ENCODE results near the gene DCUN1D2.
"Not testable (repeated sequence)": the region's sequence is repeated elsewhere in the genome, so short reads cannot be mapped to it uniquely, and the experiment has no call there.

The DCUN1D2 gene

DNA sequence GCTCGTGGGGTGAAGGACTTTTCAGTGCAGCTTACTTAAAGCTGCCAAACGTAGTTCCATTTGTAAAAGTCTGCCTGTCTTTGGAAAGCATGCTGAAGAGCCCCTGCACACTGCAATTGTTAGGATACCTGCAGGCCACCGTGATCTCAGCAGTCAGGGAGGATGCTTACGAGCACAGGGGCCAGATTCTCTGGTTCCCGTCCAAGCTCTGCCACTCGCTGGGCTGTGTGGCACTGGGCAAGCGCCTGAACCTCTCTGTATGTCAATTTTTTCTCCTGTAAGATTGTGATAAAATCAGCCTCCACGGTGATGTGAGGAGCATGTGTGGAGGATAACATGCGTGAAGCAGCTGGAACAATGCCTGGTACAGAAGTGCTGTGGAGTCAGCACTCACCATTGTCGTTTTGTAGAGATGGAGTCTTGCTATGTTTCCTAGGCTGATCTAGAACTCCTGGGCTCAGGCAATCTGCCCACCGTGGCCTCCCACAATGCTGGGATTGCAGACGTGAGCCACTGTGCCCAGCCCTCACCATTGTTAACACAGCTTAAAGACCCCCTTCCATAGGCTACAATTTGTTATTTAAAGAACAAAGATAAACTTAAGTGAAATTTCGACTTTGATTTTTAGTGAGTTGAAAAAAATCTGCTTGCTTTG, 40.7 kb downstream of the DCUN1D2 start:
- in situ Hi-C loops (cut with HindIII; ENCODE audit: low sequenced_read_pairs), result no loop called here

DNA sequence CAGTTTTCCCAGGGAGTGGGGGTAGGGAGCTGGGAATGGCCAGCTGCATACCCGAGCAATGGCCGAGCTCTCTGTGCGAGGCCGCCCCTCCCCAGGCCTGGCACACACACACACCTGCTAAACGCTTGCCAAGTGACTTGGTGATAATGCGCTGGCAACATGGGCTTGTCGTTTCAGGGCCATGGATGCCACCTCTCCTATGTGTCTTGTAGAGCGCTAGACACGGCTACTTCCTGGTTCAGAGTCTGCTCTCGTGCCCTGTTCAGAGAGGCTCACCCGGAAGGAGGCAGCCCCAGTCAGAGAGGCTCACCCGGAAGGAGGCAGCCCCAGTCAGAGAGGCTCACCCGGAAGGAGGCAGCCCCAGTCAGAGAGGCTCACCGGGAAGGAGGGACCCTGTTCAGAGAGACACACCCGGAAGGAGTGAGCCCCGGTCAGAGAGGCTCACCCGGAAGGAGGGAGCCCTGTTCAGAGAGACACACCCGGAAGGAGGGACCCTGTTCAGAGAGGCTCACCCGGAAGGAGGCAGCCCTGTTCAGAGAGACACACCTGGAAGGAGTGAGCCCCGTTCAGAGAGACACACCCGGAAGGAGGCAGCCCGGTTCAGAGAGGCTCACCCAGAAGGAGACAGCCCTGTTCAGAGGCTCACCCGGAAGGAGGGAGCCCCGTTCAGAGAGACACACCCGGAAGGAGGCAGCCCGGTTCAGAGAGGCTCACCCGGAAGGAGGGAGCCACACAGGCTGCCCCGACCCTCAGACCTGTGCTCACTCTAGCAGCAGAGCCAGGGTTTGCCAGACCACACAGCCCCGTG, 41.4 kb downstream of the DCUN1D2 start:
- in situ Hi-C loops (cut with HindIII; ENCODE audit: low sequenced_read_pairs), result no loop called here

DNA sequence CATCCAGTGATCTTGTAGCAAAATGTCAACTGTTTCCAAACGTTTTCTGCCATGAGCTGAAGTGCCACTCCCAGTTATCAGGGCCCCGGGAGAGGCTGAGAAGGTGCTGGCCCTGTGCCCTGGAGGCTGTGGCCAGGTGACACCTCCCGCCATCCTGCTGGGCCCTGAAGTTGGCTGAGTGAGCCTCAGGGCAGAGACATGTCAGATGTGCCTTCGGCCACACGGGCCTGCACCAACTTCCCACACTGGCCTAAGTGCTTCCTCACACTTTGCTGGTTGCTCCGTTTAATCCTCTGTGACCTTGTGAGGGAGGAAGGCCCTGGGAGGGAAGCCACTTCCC, 42.0 kb downstream of the DCUN1D2 start:
- in situ Hi-C loops (cut with HindIII; ENCODE audit: low sequenced_read_pairs), result no loop called here

DNA sequence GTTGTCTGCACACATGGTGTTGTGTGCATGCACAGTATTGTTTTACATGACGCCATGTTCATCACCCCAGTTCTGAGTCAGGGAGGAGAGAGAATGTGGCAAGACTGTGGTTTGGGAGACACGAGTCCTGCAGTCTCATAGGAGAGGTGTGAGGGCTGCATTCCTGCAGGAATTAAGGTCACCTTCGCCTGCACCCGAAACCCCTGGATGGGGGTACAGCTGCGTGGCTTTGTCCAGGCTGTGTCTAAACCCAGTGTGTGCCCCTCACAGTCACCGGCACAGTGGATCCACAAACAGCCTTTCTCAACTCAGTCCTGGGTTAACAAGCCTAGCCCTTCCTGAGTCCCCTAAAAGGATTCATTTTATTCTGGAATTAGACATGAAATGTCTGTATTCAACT, 42.9 kb downstream of the DCUN1D2 start:
- in situ Hi-C loops (cut with HindIII; ENCODE audit: low sequenced_read_pairs), result no loop called here

DNA sequence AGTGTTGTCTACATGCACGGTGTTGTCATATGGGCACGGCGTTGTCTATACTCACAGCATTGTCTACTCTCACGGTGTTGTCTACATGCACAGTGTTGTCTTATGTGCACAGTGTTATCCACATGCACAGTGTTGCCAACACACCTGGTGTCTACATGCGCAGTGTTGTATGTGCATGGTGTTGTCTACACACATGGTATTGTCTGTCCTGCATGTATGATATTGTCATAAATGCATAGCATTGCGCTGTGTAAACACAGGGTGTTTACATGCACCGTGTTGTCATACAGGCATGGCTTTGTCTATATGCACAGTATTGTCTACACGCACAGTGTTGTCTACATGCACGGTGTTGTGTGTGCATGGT, 44.0 kb downstream of the DCUN1D2 start:
- in situ Hi-C loops (cut with HindIII; ENCODE audit: low sequenced_read_pairs), result no loop called here

DNA sequence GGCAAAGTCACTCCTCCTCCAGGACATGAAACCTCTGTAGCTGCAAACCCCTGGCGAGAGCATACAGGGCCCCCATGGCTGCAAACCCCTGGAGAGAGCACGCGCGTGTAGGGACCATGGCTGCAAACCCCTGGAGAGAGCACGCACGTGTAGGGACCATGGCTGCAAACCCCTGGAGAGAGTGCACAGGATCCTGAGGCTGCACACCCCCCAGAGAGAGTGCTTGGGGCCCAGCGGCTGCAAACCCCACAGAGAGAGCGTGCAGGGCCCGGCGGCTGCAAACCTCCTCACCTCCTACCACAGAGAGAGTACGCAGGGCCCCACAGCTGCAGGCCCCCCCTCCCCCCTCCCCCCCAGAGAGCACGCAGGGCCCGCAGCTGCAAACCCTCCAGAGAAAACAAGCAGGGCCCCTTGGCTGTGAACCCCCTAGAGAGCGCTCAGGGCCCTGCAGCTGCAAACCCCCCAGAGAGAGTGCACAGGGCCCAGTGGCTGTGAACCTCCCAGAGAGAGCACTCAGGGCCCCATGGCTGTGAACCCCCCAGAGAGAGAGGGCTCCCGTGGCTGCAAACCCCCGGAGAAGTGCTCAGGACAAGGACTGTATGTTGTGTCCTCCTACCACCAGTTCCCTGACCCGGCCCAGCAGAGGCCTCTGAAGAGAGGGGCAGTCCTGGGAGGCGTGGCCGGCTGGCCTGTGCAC, 44.6 kb downstream of the DCUN1D2 start:
- in situ Hi-C loops (cut with HindIII; ENCODE audit: low sequenced_read_pairs), result no loop called here

DNA sequence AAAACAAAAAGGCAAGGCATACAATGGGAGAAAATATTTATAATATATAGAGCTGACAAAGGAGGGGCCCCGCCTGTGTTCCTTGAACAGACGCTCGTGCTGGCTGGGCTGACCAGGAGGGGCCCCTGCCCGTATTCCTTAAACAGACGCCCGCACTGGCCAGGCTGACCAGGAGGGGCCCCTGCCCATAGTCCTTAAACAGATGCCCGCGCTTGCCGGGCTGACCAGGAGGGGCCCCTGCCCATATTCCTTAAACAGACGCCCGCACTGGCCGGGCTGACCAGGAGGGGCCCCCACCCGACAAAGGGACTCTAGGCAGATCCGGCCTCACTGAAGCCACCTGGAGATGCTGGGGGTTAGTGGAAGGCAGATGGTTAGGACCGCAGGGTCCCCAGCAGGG, 46.5 kb downstream of the DCUN1D2 start:
- in situ Hi-C loops (cut with HindIII; ENCODE audit: low sequenced_read_pairs), result no loop called here

DNA sequence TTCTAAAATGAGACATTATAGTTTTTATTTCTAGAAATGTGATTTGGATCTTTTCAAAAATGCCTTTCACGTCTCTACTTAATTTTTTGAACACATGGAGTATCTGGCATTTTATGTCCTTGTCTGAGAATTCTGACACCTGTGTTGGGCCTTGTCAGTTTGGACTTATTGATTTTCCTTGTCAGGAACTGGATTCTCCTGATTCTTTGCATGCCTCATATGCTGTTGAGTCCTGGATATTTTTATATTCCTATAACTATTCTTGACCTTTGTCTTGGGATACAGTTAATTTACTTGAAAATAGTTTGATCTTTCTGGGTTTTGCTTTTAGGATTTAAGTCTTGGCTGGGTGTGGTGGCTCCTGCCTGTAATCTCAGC, 47.5 kb downstream of the DCUN1D2 start:
- in situ Hi-C loops (cut with HindIII; ENCODE audit: low sequenced_read_pairs), result no loop called here

DNA sequence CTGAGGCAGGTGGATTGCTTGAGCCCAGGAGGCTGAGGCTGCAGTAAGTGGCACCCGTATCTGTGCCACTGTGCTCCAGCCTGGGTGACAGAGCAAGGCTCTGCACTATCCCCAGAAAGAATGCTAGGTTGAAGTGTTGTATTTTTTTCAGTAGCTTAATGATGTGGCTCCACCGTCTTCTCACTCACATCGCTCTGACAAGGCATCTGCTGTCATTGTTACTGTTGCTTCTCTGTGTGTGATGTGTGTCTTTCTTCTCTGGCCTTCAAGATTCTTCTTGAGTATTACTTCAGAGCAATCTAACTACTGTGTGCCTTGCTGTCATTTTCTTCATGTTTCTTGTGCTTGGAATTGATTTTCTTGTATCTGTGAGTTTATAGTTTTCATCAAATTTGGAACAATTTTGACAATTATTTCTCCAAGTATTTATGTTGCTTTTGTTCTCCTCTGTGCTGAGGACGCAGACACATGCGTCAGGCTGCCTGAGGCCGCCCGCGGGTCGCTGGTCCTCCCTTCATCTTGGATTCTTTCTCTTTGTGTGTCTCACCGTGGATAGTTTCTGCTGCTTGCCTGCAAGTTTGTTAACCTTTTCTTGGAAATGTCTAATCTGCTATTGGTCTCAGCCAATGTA, 48.0 kb downstream of the DCUN1D2 start:
- in situ Hi-C loops (cut with HindIII; ENCODE audit: low sequenced_read_pairs), result no loop called here

DNA sequence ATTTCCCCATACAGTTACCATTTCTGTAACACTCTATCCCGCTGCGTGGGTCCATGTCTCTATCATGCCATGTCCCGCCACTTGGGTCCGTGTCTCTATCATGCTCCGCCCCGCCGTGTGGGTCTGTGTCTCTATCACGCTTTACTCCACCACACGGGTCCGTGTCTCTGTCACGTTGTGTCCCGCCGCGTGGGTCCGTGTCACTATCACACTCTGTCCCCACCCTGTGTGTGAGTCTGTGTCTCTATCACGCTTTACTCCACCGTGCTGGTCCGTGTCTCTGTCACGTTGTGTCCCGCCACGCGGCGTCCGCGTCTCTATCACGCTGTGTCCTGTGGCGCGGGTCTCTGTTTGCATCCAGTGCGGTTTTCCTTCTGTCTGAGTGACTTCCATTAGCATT, 48.9 kb downstream of the DCUN1D2 start:
- in situ Hi-C loops (cut with HindIII; ENCODE audit: low sequenced_read_pairs), result no loop called here

DNA sequence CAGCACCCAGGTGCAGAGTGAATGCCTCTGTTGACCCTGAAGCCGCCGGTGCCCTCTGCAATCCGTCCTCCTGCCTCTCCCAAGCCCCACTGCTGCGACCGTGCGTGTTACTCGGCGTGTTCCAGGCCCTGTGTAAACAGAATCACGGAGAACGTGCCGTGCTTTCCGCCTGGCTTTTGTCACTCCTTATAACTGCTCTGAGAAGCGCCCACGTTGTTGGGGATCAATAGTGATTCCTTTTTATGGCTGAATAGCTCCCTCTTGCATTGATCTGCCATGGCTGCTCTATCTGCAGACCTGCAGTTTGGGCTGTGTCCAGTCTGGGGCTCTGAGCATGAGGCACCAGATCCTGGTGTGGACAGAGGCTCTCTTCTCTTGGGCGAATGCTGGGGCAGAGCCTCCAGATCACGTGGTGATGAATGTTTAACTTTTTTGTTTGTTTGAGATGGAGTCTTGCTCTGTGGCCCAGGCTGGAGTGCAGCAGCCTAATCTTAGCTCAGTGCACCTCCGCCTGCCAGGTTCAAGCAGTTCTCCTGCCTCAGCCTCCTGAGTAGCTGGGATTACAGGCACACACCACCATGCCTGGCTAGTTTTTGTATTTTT, 53.0 kb downstream of the DCUN1D2 start:
- in situ Hi-C loops (cut with HindIII; ENCODE audit: low sequenced_read_pairs), result no loop called here

DNA sequence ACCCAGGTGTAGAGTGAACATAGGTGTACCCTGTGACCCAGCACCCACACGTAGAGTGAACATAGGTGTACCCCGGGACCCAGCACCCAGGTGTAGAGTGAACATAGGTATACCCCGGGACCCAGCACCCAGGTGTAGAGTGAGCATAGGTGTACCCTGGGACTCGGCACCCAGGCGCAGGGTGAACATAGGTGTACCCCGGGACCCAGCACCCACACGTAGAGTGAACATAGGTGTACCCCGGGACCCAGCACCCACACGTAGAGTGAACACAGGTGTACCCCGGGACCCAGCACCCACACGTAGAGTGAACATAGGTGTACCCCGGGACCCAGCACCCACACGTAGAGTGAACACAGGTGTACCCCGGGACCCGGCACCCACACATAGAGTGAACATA, 53.6 kb downstream of the DCUN1D2 start:
- in situ Hi-C loops (cut with HindIII; ENCODE audit: low sequenced_read_pairs), result not testable (repeated sequence)

DNA sequence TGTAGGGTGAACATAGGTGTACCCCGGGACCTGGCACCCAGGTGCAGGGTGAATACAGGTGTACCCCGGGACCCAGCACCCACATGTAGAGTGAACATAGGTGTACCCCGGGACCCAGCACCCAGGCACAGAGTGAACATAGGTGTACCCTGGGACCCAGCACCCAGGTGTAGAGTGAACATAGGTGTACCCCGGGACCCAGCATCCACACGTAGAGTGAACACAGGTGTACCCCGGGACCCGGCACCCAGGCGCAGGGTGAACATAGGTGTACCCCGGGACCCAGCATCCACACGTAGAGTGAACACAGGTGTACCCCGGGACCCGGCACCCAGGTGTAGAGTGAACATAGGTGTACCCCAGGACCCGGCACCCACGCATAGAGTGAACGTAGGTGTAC, 54.6 kb downstream of the DCUN1D2 start:
- in situ Hi-C loops (cut with HindIII; ENCODE audit: low sequenced_read_pairs), result not testable (repeated sequence)

DNA sequence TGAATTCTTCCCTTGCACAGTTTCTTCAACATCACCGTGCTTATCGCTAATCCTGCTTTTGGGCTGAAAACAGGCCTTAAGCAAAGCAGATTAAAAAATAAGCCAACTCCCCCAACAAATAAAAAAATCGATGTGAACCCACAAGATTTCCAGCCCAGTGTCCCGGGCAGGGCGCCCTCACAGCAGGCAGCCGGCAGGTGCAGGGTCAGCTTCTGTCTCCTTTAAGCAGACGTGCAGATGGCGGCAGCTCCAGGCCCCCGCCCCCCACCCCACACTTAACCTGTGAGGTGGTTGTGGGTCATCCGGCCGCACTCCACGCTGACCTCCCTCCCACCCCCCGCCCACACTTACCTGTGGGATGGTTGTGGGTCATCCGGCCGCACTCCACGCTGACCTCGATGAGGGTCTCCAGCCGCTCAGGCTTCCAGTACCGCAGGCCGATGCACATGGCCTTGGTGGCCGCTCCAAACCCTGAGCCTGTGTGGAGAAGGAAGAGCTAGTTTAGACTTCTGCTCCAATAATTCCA, 57.1 kb downstream of the DCUN1D2 start:
- in situ Hi-C loops (cut with HindIII; ENCODE audit: low sequenced_read_pairs), result no loop called here

DNA sequence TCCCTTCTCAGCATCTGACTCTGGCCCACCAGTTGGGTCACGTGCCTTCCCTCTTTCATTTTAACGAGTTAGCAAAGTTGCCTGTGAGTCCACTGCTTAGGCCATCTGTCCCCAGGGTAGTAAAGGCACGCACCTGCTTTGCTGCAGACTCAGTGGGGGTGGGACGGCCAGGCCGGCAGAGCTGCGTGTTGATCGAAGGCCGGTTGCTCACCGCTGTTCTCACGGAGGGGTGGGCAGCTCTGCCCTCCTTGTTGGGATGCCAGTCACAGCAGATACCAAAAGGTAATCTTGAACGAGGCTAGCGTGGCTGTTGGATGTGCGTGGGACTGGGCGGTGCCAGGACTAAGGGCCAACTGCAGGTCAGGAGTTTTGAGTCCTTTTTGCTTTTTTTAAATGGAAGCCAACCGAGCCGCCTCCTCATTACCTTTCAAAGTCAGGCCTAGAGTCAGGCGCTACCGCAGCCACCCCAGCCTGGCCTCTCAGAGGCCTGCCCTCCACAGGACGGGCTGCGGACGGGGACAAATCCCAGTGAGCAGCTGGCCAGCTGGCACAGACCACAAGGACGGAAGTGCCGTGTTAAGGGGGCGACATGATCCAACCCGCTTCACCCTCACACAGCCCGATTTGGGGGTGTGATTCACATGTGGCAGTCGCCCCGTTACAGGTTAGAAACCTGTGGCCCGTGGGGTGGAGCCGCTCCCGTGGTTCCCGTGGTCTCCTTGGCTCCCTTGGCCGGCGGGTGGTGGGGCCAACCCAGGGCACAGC, 57.8 kb downstream of the DCUN1D2 start:
- in situ Hi-C loops (cut with HindIII; ENCODE audit: low sequenced_read_pairs), result no loop called here

DNA sequence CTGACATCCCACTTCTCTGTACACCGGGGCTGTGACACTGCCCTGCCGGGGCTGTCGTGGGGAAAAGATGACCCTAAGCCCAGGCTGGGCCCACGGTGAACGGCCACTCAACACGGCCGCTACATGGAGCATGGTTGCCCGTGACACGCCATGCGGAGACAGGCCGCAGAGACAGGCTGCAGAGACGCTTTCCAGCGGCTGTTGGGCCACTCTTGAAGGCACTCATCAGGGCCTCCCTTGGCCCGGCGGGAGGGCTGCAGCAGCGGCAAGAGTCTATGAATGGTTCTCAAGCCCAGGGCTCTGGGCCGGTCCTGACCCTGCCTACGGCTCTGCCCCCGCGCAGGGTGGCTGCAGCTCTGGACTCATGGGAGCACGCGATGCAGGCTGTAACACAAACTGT, 59.3 kb downstream of the DCUN1D2 start:
- in situ Hi-C loops (cut with HindIII; ENCODE audit: low sequenced_read_pairs), result no loop called here

DNA sequence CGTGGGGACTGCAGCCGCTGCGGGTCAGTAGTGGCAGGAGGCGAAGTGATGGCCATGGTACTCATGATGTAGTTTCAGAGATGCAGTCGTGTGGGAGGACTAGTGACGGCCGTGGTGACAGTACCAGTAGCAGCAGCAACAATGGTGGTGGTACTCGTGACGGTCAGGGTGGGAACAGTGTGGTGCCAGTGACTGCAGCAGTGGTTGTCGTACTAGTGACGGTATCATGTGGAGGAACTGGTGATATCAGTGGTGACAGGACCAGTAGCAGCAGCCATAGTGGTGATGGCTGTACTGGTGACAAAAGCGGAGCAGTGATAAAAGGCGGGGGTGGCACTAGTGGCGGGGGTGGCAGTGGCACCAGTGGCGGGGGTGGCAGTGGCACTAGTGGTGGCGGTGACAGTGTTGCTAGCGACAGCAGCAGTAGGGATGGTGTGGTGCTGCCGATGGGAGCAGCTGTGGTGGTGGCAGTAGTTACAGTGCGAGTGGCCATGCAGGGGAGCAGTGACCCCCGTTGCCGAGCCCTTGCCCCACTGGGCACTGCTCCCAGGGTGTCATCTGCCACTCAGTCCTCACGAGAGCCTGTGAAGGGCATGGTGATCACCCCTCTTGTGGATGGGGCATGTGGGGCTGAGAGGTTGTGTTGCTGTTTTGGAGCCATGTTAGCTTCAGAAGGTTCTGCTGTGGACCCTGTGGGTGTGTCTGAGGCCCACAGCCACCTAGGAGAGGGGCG, 60.0 kb downstream of the DCUN1D2 start:
- in situ Hi-C loops (cut with HindIII; ENCODE audit: low sequenced_read_pairs), result no loop called here

DNA sequence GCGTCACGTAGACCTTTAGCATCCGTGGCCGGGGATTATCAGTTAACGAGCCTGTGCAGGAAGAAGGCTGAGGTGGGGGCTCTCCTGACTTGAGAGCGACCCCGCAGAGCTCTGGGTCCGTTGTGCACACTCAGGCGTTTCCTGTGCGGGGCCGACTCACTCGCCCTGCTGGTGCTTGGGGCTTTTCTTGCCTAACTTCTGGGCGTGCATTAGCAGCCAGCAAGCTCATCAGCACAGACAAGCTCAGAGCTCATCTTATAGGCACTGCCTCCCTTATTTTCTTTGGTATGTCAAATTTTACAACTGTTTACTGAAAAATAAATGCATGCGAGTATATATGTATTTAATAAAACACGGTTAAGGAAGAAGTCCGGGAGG, 60.9 kb downstream of the DCUN1D2 start:
- in situ Hi-C loops (cut with HindIII; ENCODE audit: low sequenced_read_pairs), result no loop called here

DNA sequence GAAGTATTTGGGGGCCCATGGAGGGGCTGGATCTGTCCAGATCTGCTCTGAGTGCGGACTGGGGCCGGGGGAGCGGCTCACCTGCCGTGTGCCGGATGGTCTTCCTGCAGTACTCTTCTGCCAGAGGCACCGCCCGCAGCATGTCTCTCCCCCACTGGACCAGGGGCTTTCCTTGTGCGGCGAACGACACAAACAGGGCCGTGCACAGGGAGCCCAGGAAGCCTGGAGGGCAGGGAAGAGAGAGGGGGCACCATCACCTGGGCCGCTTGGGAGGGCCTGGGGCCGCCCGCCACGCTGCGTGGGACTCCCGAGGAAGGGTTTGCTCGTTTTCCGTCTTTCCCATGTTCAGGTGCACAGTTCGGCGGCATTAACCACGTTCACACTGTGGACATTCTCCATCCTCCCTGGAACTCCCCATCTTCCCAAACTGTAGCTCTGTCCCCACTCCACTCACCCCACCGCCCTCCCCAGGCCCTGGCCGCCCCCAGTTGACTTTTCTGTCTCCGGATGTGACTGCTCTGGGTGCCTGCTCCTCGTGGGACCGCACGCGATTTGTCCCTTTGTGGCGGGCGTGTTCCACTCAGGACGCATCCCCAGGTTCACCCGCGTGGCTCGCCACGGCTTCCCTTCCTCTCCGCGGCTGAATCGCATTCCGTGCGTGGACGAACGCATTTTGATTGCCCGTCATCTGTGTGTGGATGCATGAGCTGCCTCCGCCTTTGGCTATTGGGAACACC, 61.5 kb downstream of the DCUN1D2 start:
- in situ Hi-C loops (cut with HindIII; ENCODE audit: low sequenced_read_pairs), result no loop called here

Measured in DLD1 (cell line).